HG03439 (cell line): ENCODE measurements around the gene BCO2.
"Not testable (repeated sequence)": the region's sequence is repeated elsewhere in the genome, so short reads cannot be mapped to it uniquely, and the experiment has no call there.

Experiments used
- ATAC-seq: cut with Tn5 transposase; IDR thresholded peaks from one replicate; pipeline ENCODE4 v1.9.1; 2021; ENCODE audit warnings: mild to moderate bottlenecking, moderate library complexity; ENCODE audit not compliant: unreplicated experiment

BCO2 gene

GRCh38 chr11:112174789-112175598 lies at the start of gene BCO2:
Gene BCO2 (plus strand): TSS chr11:112175512. CDS start chr11:112175602, 90 bp downstream.
- ATAC-seq: peak; percentile 59

- ATAC-seq: no peak
Measured at GRCh38 chr11:112127056-112127455, 48.3 kb upstream of the BCO2 start.

- ATAC-seq: no peak
Measured at GRCh38 chr11:112128483-112129121, 46.7 kb upstream of the BCO2 start.

GRCh38 chr11:112129656-112130055 lies 45.7 kb upstream of the BCO2 start:
- ATAC-seq: no peak

GRCh38 chr11:112132737-112133136 lies 42.6 kb upstream of the BCO2 start:
- ATAC-seq: no peak

- no peak for ATAC-seq
Measured at GRCh38 chr11:112134473-112134872, 40.8 kb upstream of the BCO2 start.

GRCh38 chr11:112143597-112143996 lies 31.7 kb upstream of the BCO2 start:
- no peak for ATAC-seq

- ATAC-seq: no peak
Measured at GRCh38 chr11:112150517-112150916, 24.8 kb upstream of the BCO2 start.

- ATAC-seq: no peak
Measured at GRCh38 chr11:112156153-112156955, 19.0 kb upstream of the BCO2 start.

- no peak for ATAC-seq
Measured at GRCh38 chr11:112156956-112157766, 18.2 kb upstream of the BCO2 start.

- no peak for ATAC-seq
Measured at GRCh38 chr11:112159098-112160065, 15.9 kb upstream of the BCO2 start.

GRCh38 chr11:112160091-112160848 lies 15.0 kb upstream of the BCO2 start:
- ATAC-seq: no peak

- no peak for ATAC-seq
Measured at GRCh38 chr11:112161012-112161411, 14.3 kb upstream of the BCO2 start.

- ATAC-seq: not testable (repeated sequence)
Measured at GRCh38 chr11:112162200-112162599, 13.1 kb upstream of the BCO2 start.

- ATAC-seq: no peak
Measured at GRCh38 chr11:112162761-112163546, 12.4 kb upstream of the BCO2 start.

GRCh38 chr11:112163875-112164685 lies 11.2 kb upstream of the BCO2 start, which contains the start of gene IL18:
Gene IL18 (minus strand): TSS chr11:112164094. CDS start chr11:112155053, 9,041 bp downstream.
- no peak for ATAC-seq

- ATAC-seq: no peak
Measured at GRCh38 chr11:112165049-112165448, 10.3 kb upstream of the BCO2 start.
